Renal pelvis (tissue), 4 donors: ENCODE results near the gene SLC38A11. TPM values are rescaled to one million over a fixed set of nuclear protein-coding genes. Genes with fewer than 3 reads are reported as not detected.
"Not testable (repeated sequence)": the region's sequence is repeated elsewhere in the genome, so short reads cannot be mapped to it uniquely, and the experiment has no call there.

Source experiments
- DNase-seq: peaks from one replicate; pipeline ENCODE4 v3.0.0-alpha.2; 2013
- polyA plus RNA-seq, 3 donors: library from polyadenylated mRNA; unstranded; fragments of 120-200 nt; gene quantifications; one replicate each; pipeline ENCODE4 v1.2.1, GENCODE V29; 2013; ENCODE audit not compliant: insufficient read length in 3 of 3

SLC38A11 gene
- polyA plus RNA-seq, 3 donors = 5.3 to 16.3 (median 13.9) TPM

- no peak for DNase-seq
Observed at GRCh38 chr2:164879901-164880535, 75.3 kb downstream of the SLC38A11 start.

GRCh38 chr2:164877927-164878326 lies 77.4 kb downstream of the SLC38A11 start:
- no peak for DNase-seq

GRCh38 chr2:164877169-164877568 lies 78.2 kb downstream of the SLC38A11 start:
- DNase-seq = no peak

- no peak for DNase-seq
Observed at GRCh38 chr2:164875334-164876205, 79.8 kb downstream of the SLC38A11 start.

GRCh38 chr2:164873210-164873908 lies 82.0 kb downstream of the SLC38A11 start:
- no peak for DNase-seq

GRCh38 chr2:164871404-164871803 lies 83.9 kb downstream of the SLC38A11 start:
- DNase-seq = no peak

- no peak for DNase-seq
Observed at GRCh38 chr2:164869420-164869772, 85.9 kb downstream of the SLC38A11 start.

GRCh38 chr2:164868563-164869419 lies 86.5 kb downstream of the SLC38A11 start:
- DNase-seq = no peak

- no peak for DNase-seq
Observed at GRCh38 chr2:164867779-164868397, 87.4 kb downstream of the SLC38A11 start.

GRCh38 chr2:164866381-164866780 lies 88.9 kb downstream of the SLC38A11 start:
- DNase-seq = not testable (repeated sequence)

- DNase-seq = no peak
Observed at GRCh38 chr2:164860694-164861042, 94.7 kb downstream of the SLC38A11 start.

GRCh38 chr2:164859906-164860693 lies 95.2 kb downstream of the SLC38A11 start:
- not testable (repeated sequence) for DNase-seq

- no peak for DNase-seq
Observed at GRCh38 chr2:164859251-164859818, 96.0 kb downstream of the SLC38A11 start.

- no peak for DNase-seq
Observed at GRCh38 chr2:164852086-164852485, 103.2 kb downstream of the SLC38A11 start.

- no peak for DNase-seq
Observed at GRCh38 chr2:164850235-164850634, 105.1 kb downstream of the SLC38A11 start.

- DNase-seq = no peak
Observed at GRCh38 chr2:164849506-164849905, 105.8 kb downstream of the SLC38A11 start.

GRCh38 chr2:164847981-164848741 lies 107.2 kb downstream of the SLC38A11 start:
- DNase-seq = no peak

GRCh38 chr2:164847291-164847690 lies 108.0 kb downstream of the SLC38A11 start:
- DNase-seq = no peak

- no peak for DNase-seq
Observed at GRCh38 chr2:164846276-164846675, 109.0 kb downstream of the SLC38A11 start.
